Liver (tissue), 3 donors: ENCODE data around the gene ZC3H12D.

Source experiments
- ATF3 ChIP-seq: IDR thresholded peaks from 2 replicates; pipeline ENCODE4 v1.6.1; 2016; ENCODE audit warnings: antibody characterized with exemption
- CTCF ChIP-seq: fragments of 150-350 bp; IDR thresholded peaks from 2 replicates; pipeline ENCODE4 v1.5.1; 2017; ENCODE audit warnings: improper control_type of control experiment, low read depth, low read length; ENCODE audit not compliant: missing input control
- EGR1 ChIP-seq, 2 donors: IDR thresholded peaks; 2 replicates each; pipeline ENCODE4 v1.6.1; 2016 to 2018; ENCODE audit warnings: antibody characterized with exemption in 2 of 2, low read depth in 2 of 2
- FOXA1 ChIP-seq: IDR thresholded peaks from 2 replicates; pipeline ENCODE4 v1.6.1; 2016; ENCODE audit warnings: antibody characterized with exemption
- GABPA ChIP-seq, 2 donors: IDR thresholded peaks in 1 of 2; conservative IDR thresholded peaks in 1 of 2; 2 replicates each; pipeline ENCODE4 v1.6.1; 2016; ENCODE audit warnings: antibody characterized with exemption in 2 of 2, mild to moderate bottlenecking in 1 of 2, moderate library complexity in 1 of 2
- JUND ChIP-seq, 2 donors: IDR thresholded peaks; 2 replicates each; pipeline ENCODE4 v1.6.1; 2016; ENCODE audit warnings: antibody characterized with exemption in 2 of 2
- MAX ChIP-seq: IDR thresholded peaks from 2 replicates; pipeline ENCODE4 v1.6.1; 2016; ENCODE audit warnings: antibody characterized with exemption
- RAD21 ChIP-seq, 2 donors: IDR thresholded peaks; 2 replicates each; pipeline ENCODE4 v1.6.1; 2016; ENCODE audit warnings: antibody characterized with exemption in 2 of 2, mild to moderate bottlenecking in 2 of 2
- REST ChIP-seq: IDR thresholded peaks from 2 replicates; pipeline ENCODE4 v1.6.1; 2016; ENCODE audit warnings: antibody characterized with exemption, mild to moderate bottlenecking
- RXRA ChIP-seq, 2 donors: IDR thresholded peaks; 2 replicates each; pipeline ENCODE4 v1.6.1; 2017 to 2018; ENCODE audit warnings: antibody characterized with exemption in 2 of 2, mild to moderate bottlenecking in 1 of 2
- SP1 ChIP-seq: IDR thresholded peaks from 2 replicates; pipeline ENCODE4 v1.6.1; 2018; ENCODE audit warnings: antibody characterized with exemption, mild to moderate bottlenecking
- TAF1 ChIP-seq: conservative IDR thresholded peaks from 2 replicates; pipeline ENCODE4 v1.6.1; 2016; ENCODE audit warnings: antibody characterized with exemption, mild to moderate bottlenecking
- ZBTB33 ChIP-seq: IDR thresholded peaks from 2 replicates; pipeline ENCODE4 v1.6.1; 2016; ENCODE audit warnings: antibody characterized with exemption
- donor health status: healthy.
- donor health status: healthy.

GRCh38 chr6:149433881-149434280, 50.9 kb downstream of the ZC3H12D start:
- TF ChIP-seq CTCF (no peak), FOXA1 (no peak), REST (no peak), ATF3 (no peak), TAF1 (no peak), EGR1 (IDR thresholded peaks at IDR 0.05; ENCODE audit: low read depth in 2 of 2) (no peak), SP1 (no peak), RXRA (IDR thresholded peaks at IDR 0.05) (no peak), GABPA (IDR thresholded peaks at IDR 0.05 in 1 of 2, conservative IDR thresholded peaks at IDR 0.05 in 1 of 2) (no peak), MAX (no peak), JUND (IDR thresholded peaks at IDR 0.05) (no peak), ZBTB33 (no peak), RAD21 (IDR thresholded peaks at IDR 0.05) (no peak)
